Body of pancreas (tissue), 4 donors: ENCODE measurements around the gene STAMBP. TPM values are rescaled to one million over a fixed set of nuclear protein-coding genes. Genes with fewer than 3 reads are reported as not detected.

ENCODE experiments used
- ATAC-seq: fragments of 150-250 bp; one replicate; pipeline ENCODE4 v1.9.1; 2016
- DNase-seq, 4 donors: peaks; one replicate each; pipeline ENCODE4 v3.0.0-alpha.2; 2019
- H3K27ac ChIP-seq, 4 donors: fragments of 200-600 bp; sonication (generic); 1 replicate in 3 of 4; 2 replicates in 1 of 4; pipeline versions ENCODE4 v1.5.1 to v1.6.1; 2016 to 2019; ENCODE audit warnings: mild to moderate bottlenecking in 1 of 4, mixed read lengths in 1 of 4, moderate library complexity in 1 of 4
- H3K27me3 ChIP-seq, 2 donors: fragments of 200-600 bp; sonication (generic); one replicate each; pipeline ENCODE4 v1.6.0; 2016; ENCODE audit warnings: mild to moderate bottlenecking in 1 of 2
- H3K36me3 ChIP-seq, 2 donors: fragments of 200-600 bp; sonication (generic); replicated peaks in 1 of 2; 2 replicates each; pipeline ENCODE4 v1.5.1; 2016; ENCODE audit warnings: low read depth in 2 of 2; ENCODE audit not compliant: insufficient read depth in 1 of 2
- H3K4me1 ChIP-seq: fragments of 200-600 bp; sonication (generic); one replicate; pipeline ENCODE4 v1.6.0; 2016
- H3K4me3 ChIP-seq, 2 donors: fragments of 200-600 bp; sonication (generic); 1 replicate in 1 of 2; 2 replicates in 1 of 2; pipeline ENCODE4 v1.5.1; 2016 to 2019
- H3K9me3 ChIP-seq, 3 donors: fragments of 200-600 bp; sonication (generic); 1 replicate in 2 of 3; 2 replicates in 1 of 3; pipeline ENCODE4 v1.5.1; 2016
- POLR2A ChIP-seq, 3 donors: fragments of 450-650 bp; IDR thresholded peaks; one replicate each; pipeline ENCODE4 v1.6.1; 2016; ENCODE audit warnings: antibody characterized with exemption in 3 of 3, mild to moderate bottlenecking in 2 of 3
- WGBS, 2 donors: methylation state at CpG; one replicate each; pipeline ENCODE4 v1.1.5; 2017; 5-methylcytosine and 5-hydroxymethylcytosine counted together
- intact Hi-C: fragments of 100-400 bp; cut with DNase I; formaldehyde crosslinking; loops from one replicate; pipeline ENCODE4 v1.15.1; 2023
- total RNA-seq, 2 donors: library from RNA; depleted of rRNA; stranded (reverse); fragments of >200 nt; gene quantifications; one replicate each; pipeline ENCODE4 v1.1.0, GENCODE V29; 2016
- TF ChIP-seq, protein P1 (sequence below), 7 experiments: fragments of 450-650 bp in 4 of 7; fragments of 200-600 bp in 3 of 7; sonication (generic) in 3 of 7; IDR thresholded peaks; one replicate each; pipeline ENCODE4 v1.5.1; 2016 to 2019; ENCODE audit warnings: antibody characterized with exemption in 7 of 7

Gene STAMBP
- total RNA-seq, 2 donors from 2014 or later, result 9.2 to 10.4 TPM

GRCh38 chr2:73888388-73888787, 59.6 kb downstream of the STAMBP start:
- DNase-seq (no peak), ATAC-seq (no peak)
- no peaks in the 10 kb centered on the region for H3K4me1 ChIP-seq
- no peak overlapping the region for H3K4me3 ChIP-seq
- no peaks in the 10 kb centered on the region for H3K9me3 ChIP-seq
- WGBS, 2 donors, result 57 to 59% methylated on average over 2 of the region's 2 CpGs
- no peak overlapping the region for H3K27ac ChIP-seq
- H3K27me3 ChIP-seq, result no peaks in the 10 kb centered on the region
- TF ChIP-seq, protein P1, sequence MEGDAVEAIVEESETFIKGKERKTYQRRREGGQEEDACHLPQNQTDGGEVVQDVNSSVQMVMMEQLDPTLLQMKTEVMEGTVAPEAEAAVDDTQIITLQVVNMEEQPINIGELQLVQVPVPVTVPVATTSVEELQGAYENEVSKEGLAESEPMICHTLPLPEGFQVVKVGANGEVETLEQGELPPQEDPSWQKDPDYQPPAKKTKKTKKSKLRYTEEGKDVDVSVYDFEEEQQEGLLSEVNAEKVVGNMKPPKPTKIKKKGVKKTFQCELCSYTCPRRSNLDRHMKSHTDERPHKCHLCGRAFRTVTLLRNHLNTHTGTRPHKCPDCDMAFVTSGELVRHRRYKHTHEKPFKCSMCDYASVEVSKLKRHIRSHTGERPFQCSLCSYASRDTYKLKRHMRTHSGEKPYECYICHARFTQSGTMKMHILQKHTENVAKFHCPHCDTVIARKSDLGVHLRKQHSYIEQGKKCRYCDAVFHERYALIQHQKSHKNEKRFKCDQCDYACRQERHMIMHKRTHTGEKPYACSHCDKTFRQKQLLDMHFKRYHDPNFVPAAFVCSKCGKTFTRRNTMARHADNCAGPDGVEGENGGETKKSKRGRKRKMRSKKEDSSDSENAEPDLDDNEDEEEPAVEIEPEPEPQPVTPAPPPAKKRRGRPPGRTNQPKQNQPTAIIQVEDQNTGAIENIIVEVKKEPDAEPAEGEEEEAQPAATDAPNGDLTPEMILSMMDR (IDR thresholded peaks at IDR 0.05), result no peak
- TF ChIP-seq POLR2A (IDR thresholded peaks at IDR 0.05), result no peak
- H3K36me3 ChIP-seq, result no peaks in the 10 kb centered on the region
- intact Hi-C loops, result no loop called here

DNA sequence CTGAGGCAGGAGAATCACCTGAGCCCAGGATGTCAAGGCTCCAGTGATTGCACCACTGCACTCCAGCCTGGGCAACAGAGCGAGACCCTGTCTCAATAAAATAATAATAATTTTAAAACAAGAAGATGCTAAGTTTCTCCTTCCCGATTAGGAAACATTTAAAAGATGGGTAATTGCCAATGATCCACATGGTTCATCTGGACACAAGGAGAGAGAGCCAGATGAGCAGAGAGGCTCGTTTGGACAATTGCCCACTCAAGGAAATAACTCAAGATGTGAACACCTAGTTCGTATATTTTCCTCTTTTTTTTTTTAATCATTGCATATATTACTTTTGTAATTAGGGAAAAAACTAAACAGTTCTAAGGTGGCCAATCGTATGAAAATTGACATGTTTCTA, 60.4 kb downstream of the STAMBP start:
- ATAC-seq (no peak), DNase-seq (no peak)
- Histone ChIP-seq H3K36me3 (no peaks in the 10 kb centered on the region), H3K4me3 (no peak overlapping the region), H3K4me1 (no peaks in the 10 kb centered on the region), H3K27ac (no peak overlapping the region), H3K9me3 (no peaks in the 10 kb centered on the region), H3K27me3 (no peaks in the 10 kb centered on the region)
- intact Hi-C loops, result no loop called here
- 55 to 56% methylated on average over 5 of the region's 5 CpGs for WGBS, 2 donors
- TF ChIP-seq, protein P1 (IDR thresholded peaks at IDR 0.05), result no peak
- TF ChIP-seq POLR2A (IDR thresholded peaks at IDR 0.05), result no peak

- no peak for ATAC-seq
- intact Hi-C loops, result no loop called here
- Histone ChIP-seq H3K4me1 (no peaks in the 10 kb centered on the region), H3K27ac (no peak overlapping the region), H3K4me3 (no peak overlapping the region), H3K36me3 (no peaks in the 10 kb centered on the region), H3K9me3 (no peaks in the 10 kb centered on the region), H3K27me3 (no peaks in the 10 kb centered on the region)
- DNase-seq, result no peak
- TF ChIP-seq, protein P1 (IDR thresholded peaks at IDR 0.05), result no peak
- no peak for TF ChIP-seq POLR2A (IDR thresholded peaks at IDR 0.05)
- 52 to 63% methylated on average over 5 to 9 of the region's 9 CpGs for WGBS, 2 donors
Observed at GRCh38 chr2:73890301-73891092, 61.7 kb downstream of the STAMBP start.

GRCh38 chr2:73891276-73891901, 62.6 kb downstream of the STAMBP start:
- H3K27ac ChIP-seq, result no peak overlapping the region
- DNase-seq (no peak), ATAC-seq (no peak)
- H3K27me3 ChIP-seq, result no peaks in the 10 kb centered on the region
- H3K4me1 ChIP-seq, result no peaks in the 10 kb centered on the region
- TF ChIP-seq POLR2A (IDR thresholded peaks at IDR 0.05), result no peak
- TF ChIP-seq, protein P1 (IDR thresholded peaks at IDR 0.05), result no peak
- intact Hi-C loops, result no loop called here
- H3K36me3 ChIP-seq, result no peaks in the 10 kb centered on the region
- WGBS, 2 donors, result 72 to 82% methylated on average over 5 of the region's 5 CpGs
- H3K9me3 ChIP-seq, result no peaks in the 10 kb centered on the region
- H3K4me3 ChIP-seq, result no peak overlapping the region
